ENCODE data around the gene TGIF2LX.
"Not testable (repeated sequence)": the region's sequence is repeated elsewhere in the genome, so short reads cannot be mapped to it uniquely, and the experiment has no call there.

The TGIF2LX gene

GRCh38 chrX:89921665-89922064 is at the start of gene TGIF2LX:
TGIF2LX (plus strand) TSS chrX:89921908; CDS start chrX:89922086, 178 bp downstream.
- not testable (repeated sequence) for H3K4me1 ChIP-seq (ENCODE audit: insufficient read depth, low read length); H3K27me3 ChIP-seq (ENCODE audit: insufficient read depth, low read length); H3K36me3 ChIP-seq (ENCODE audit: insufficient read depth, low read length); H2AFZ ChIP-seq (ENCODE audit: low read depth, low read length); H3K4me3 ChIP-seq (ENCODE audit: low read length); H3K9me3 ChIP-seq (ENCODE audit: low read length)

GRCh38 chrX:89922338-89922934 is 728 bp downstream of the TGIF2LX start:
- H3K9me3 ChIP-seq (ENCODE audit: low read length); H2AFZ ChIP-seq (ENCODE audit: low read depth, low read length); H3K4me3 ChIP-seq (ENCODE audit: low read length); H3K4me1 ChIP-seq (ENCODE audit: insufficient read depth, low read length); H3K27me3 ChIP-seq (ENCODE audit: insufficient read depth, low read length); H3K36me3 ChIP-seq (ENCODE audit: insufficient read depth, low read length): not testable (repeated sequence)

- not testable (repeated sequence) for H2AFZ ChIP-seq (ENCODE audit: low read depth, low read length); H3K9me3 ChIP-seq (ENCODE audit: low read length); H3K4me1 ChIP-seq (ENCODE audit: insufficient read depth, low read length); H3K4me3 ChIP-seq (ENCODE audit: low read length); H3K36me3 ChIP-seq (ENCODE audit: insufficient read depth, low read length); H3K27me3 ChIP-seq (ENCODE audit: insufficient read depth, low read length)
Observed at GRCh38 chrX:89943077-89943476, 21.4 kb downstream of the TGIF2LX start.

- not testable (repeated sequence) for H3K4me3 ChIP-seq (ENCODE audit: low read length); H3K36me3 ChIP-seq (ENCODE audit: insufficient read depth, low read length); H2AFZ ChIP-seq (ENCODE audit: low read depth, low read length); H3K4me1 ChIP-seq (ENCODE audit: insufficient read depth, low read length); H3K9me3 ChIP-seq (ENCODE audit: low read length); H3K27me3 ChIP-seq (ENCODE audit: insufficient read depth, low read length)
Observed at GRCh38 chrX:89965588-89965987, 43.9 kb downstream of the TGIF2LX start.

All from neuron (in vitro differentiated cells).